HEK293 (cell line): ENCODE results near the gene ALG6.

ENCODE experiments used
- CTCF ChIA-PET: fragments of 350-600 bp; formaldehyde crosslinking; extraction: SDS; loops from one replicate; lab custom pipeline; 2021; ENCODE audit warnings: antibody characterized with exemption; lab: Yijun Ruan, JAX
- POLR2A ChIA-PET: fragments of 300-600 bp; formaldehyde crosslinking; extraction: SDS; loops from one replicate; lab custom pipeline; 2020; ENCODE audit warnings: antibody characterized with exemption, inconsistent platforms; lab: Yijun Ruan, JAX
- H3K27ac ChIP-seq: fragments of 200-500 bp; sonication (Bioruptor generic); 2 replicates; pipeline ENCODE4 v1.5.1; 2014; ENCODE audit warnings: low read depth, low read length, control low read depth, inconsistent platforms; ENCODE audit errors: extremely low read depth
- H3K36me3 ChIP-seq, 2 experiments: fragments of 200-500 bp in 1 of 2; sonication (Bioruptor generic) in 1 of 2; 1 replicate in 1 of 2; 2 replicates in 1 of 2; pipeline ENCODE4 v1.5.1; 2014 to 2017; ENCODE audit warnings: inconsistent platforms in 2 of 2, low read length in 2 of 2; ENCODE audit not compliant: control insufficient read depth in 2 of 2, insufficient read depth in 1 of 2
- H3K4me1 ChIP-seq: fragments of 200-500 bp; sonication (Bioruptor generic); 2 replicates; pipeline ENCODE4 v1.5.1; 2014; ENCODE audit warnings: mild to moderate bottlenecking, low read length, inconsistent platforms; ENCODE audit not compliant: control insufficient read depth, insufficient read depth
- H3K4me3 ChIP-seq: 2 replicates; pipeline ENCODE4 v1.5.1; 2011; ENCODE audit warnings: low read depth, mild to moderate bottlenecking, control low read depth, low read length, moderate library complexity
- H3K9me3 ChIP-seq: fragments of 200-500 bp; sonication (Bioruptor generic); 2 replicates; pipeline ENCODE4 v1.5.1; 2014; ENCODE audit warnings: low read depth, low read length, inconsistent platforms; ENCODE audit not compliant: control insufficient read depth, insufficient read depth
- EGR2 ChIP-seq: fragments of 450-650 bp; formaldehyde crosslinking; IDR thresholded peaks from 2 replicates; pipeline ENCODE4 v1.5.1; 2016; ENCODE audit warnings: low read depth, missing biosample characterization, missing genetic modification characterization
- INSM2 ChIP-seq: fragments of 450-650 bp; formaldehyde crosslinking; IDR thresholded peaks from 2 replicates; pipeline ENCODE4 v1.5.1; 2016; ENCODE audit warnings: missing biosample characterization, missing genetic modification characterization
- OSR2 ChIP-seq: fragments of 450-650 bp; formaldehyde crosslinking; IDR thresholded peaks from 2 replicates; pipeline ENCODE4 v1.5.1; 2016; ENCODE audit warnings: missing biosample characterization, missing genetic modification characterization
- PRDM4 ChIP-seq: fragments of 450-650 bp; formaldehyde crosslinking; IDR thresholded peaks from 2 replicates; pipeline ENCODE4 v1.5.1; 2017; ENCODE audit warnings: missing biosample characterization, missing genetic modification characterization
- ZBTB49 ChIP-seq: fragments of 450-650 bp; formaldehyde crosslinking; IDR thresholded peaks from 2 replicates; pipeline ENCODE4 v1.5.1; 2016; ENCODE audit warnings: missing biosample characterization, missing genetic modification characterization, low read depth
- ZNF157 ChIP-seq: fragments of 450-650 bp; formaldehyde crosslinking; IDR thresholded peaks from 2 replicates; pipeline ENCODE4 v1.5.1; 2016; ENCODE audit warnings: missing biosample characterization, missing genetic modification characterization
- ZNF18 ChIP-seq: fragments of 450-650 bp; formaldehyde crosslinking; IDR thresholded peaks from 2 replicates; pipeline ENCODE4 v1.5.1; 2016; ENCODE audit warnings: missing biosample characterization, missing genetic modification characterization
- ZNF2 ChIP-seq: fragments of 450-650 bp; formaldehyde crosslinking; IDR thresholded peaks from 2 replicates; pipeline ENCODE4 v1.5.1; 2016; ENCODE audit warnings: missing biosample characterization, missing genetic modification characterization
- ZNF280D ChIP-seq: fragments of 450-650 bp; formaldehyde crosslinking; IDR thresholded peaks from 2 replicates; pipeline ENCODE4 v1.5.1; 2016; ENCODE audit warnings: missing biosample characterization, missing genetic modification characterization
- ZNF571 ChIP-seq: fragments of 450-650 bp; formaldehyde crosslinking; IDR thresholded peaks from 2 replicates; pipeline ENCODE4 v1.5.0; 2017; ENCODE audit warnings: missing biosample characterization, missing genetic modification characterization
- ZNF596 ChIP-seq: fragments of 450-650 bp; IDR thresholded peaks from 2 replicates; pipeline ENCODE4 v1.5.0; 2018; ENCODE audit warnings: missing biosample characterization, mild to moderate bottlenecking, missing genetic modification characterization, moderate library complexity
- ZNF658 ChIP-seq: fragments of 450-650 bp; formaldehyde crosslinking; IDR thresholded peaks from 2 replicates; pipeline ENCODE4; 2016; ENCODE audit warnings: missing biosample characterization, missing genetic modification characterization

The ALG6 gene

GRCh38 chr1:63320022-63320721 lies 47.3 kb upstream of the ALG6 start:
- TF ChIP-seq OSR2 = no peak
- no peak for TF ChIP-seq ZNF2 (tag by site-specific recombination)
- no peak for TF ChIP-seq ZNF18 (tag by site-specific recombination)
- TF ChIP-seq INSM2 (tag by site-specific recombination) = no peak
- no peak for TF ChIP-seq ZNF658 (tag by site-specific recombination)
- TF ChIP-seq ZNF280D (tag by site-specific recombination) = no peak
- TF ChIP-seq PRDM4 (tag by site-specific recombination) = no peak
- no peak for TF ChIP-seq ZBTB49 (tag by site-specific recombination)
- no peak for TF ChIP-seq ZNF157 (tag by site-specific recombination)
- no peak for TF ChIP-seq ZNF571 (tag by site-specific recombination)
- H3K36me3 ChIP-seq = no peaks in the 10 kb centered on the region
- CTCF ChIA-PET = no interaction called here
- H3K4me3 ChIP-seq = no peak overlapping the region
- no peaks in the 10 kb centered on the region for H3K9me3 ChIP-seq
- peaks cover 7% of the 10 kb centered on the region; the same call in 1 of the 2 replicates for H3K4me1 ChIP-seq
- POLR2A ChIA-PET = interaction anchor here (0.6 to 1.3 kb wide), 2 partner anchors 204 to 208 kb away, joined by 3 to 4 read pairs; partner anchors contain the start of genes EFCAB7 and ITGB3BP
- no peak overlapping the region for H3K27ac ChIP-seq

- Histone ChIP-seq H3K4me3 (no peak overlapping the region), H3K9me3 (no peaks in the 10 kb centered on the region), H3K27ac (no peak overlapping the region), H3K36me3 (no peaks in the 10 kb centered on the region), H3K4me1 (peaks cover 12% of the 10 kb centered on the region)
- CTCF ChIA-PET = interaction anchor here (0.6 kb wide), 1 partner anchor 1024 kb away, joined by 8 read pairs; no protein-coding TSS in a partner anchor
- POLR2A ChIA-PET = interaction anchor here (0.8 kb wide), 1 partner anchor 54 kb away, joined by 3 read pairs; no protein-coding TSS in a partner anchor
- TF ChIP-seq ZNF596 (tag by site-specific recombination) (no peak), EGR2 (tag by site-specific recombination) (0 out of 2 replicates have a peak, but pooled peaks have one; percentile 8)
Measured at GRCh38 chr1:63321066-63321784, 46.2 kb upstream of the ALG6 start.
